GM19463 (cell line): ENCODE results near the gene CUL2.
"Not testable (repeated sequence)": the region's sequence is repeated elsewhere in the genome, so short reads cannot be mapped to it uniquely, and the experiment has no call there.

Source experiments
- ATAC-seq: cut with Tn5 transposase; IDR thresholded peaks from one replicate; pipeline ENCODE4 v1.9.1; 2021; ENCODE audit warnings: mild to moderate bottlenecking, moderate library complexity; ENCODE audit not compliant: unreplicated experiment

Gene CUL2

DNA sequence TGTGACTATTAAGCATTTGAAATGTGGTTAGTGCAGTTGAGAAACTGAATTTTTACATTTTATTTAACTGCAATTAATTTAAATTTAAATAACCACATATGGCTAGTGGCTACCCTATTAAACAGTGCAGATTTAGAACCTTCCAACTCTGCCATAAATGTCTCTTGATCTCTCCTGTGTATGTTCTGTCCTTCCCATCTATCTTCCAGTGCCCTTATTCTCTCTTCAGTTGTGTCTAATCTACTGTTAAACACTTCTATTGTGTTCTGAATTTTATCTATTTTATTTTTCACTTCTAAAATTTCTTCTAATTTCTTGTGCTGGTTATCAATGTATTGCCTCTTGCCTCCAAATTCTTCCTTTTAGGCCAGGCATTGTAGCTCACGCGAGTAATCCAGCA lies 105.0 kb downstream of the CUL2 start:
- ATAC-seq, result no peak

- no peak for ATAC-seq
These were observed 108.3 kb downstream of the CUL2 start for GRCh38 chr10:34981844-34982243.

GRCh38 chr10:34979938-34980337 lies 110.2 kb downstream of the CUL2 start:
- no peak for ATAC-seq

DNA sequence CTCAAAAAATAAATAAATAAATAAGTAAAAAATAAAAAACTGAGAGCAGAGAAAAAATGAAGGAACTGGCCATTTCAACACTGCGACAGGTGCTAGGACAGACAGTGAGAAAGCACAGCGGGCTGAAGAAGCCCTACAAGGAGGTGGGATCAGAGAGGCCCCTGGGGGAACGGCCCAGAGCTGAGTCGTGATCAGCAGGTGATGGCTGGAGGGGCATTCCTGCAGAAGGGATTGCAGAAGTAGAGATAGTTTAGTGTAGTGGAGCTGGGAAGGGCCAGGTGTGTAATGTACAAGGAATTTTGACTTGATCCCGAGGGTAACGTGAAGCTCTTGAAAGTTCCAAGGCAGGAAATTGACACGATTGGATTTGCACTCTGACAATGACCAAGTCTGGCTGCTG lies 112.1 kb downstream of the CUL2 start:
- ATAC-seq, result no peak

DNA sequence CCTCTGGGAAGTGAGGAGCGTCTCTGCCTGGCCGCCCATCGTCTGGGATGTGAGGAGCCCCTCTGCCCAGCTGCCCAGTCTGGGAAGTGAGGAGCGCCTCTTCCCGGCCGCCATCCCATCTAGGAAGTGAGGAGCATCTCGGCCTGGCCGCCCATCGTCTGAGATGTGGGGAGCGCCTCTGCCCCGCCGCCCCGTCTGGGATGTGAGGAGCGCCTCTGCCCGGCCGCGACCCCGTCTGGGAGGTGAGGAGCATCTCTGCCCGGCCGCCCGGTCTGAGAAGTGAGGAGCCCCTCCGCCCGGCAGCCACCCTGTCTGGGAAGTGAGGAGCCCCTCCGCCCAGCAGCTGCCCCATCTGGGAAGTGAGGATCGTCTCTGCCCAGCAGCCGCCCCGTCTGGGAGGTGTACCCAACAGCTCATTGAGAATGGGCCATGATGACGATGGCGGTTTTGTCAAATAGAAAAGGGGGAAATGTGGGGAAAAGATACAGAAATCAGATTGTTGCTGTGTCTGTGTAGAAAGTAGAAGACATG lies 113.7 kb downstream of the CUL2 start:
- not testable (repeated sequence) for ATAC-seq

GRCh38 chr10:34974364-34975065 lies 115.6 kb downstream of the CUL2 start:
- ATAC-seq, result not testable (repeated sequence)

GRCh38 chr10:34973757-34974156 lies 116.4 kb downstream of the CUL2 start:
- ATAC-seq, result not testable (repeated sequence)

DNA sequence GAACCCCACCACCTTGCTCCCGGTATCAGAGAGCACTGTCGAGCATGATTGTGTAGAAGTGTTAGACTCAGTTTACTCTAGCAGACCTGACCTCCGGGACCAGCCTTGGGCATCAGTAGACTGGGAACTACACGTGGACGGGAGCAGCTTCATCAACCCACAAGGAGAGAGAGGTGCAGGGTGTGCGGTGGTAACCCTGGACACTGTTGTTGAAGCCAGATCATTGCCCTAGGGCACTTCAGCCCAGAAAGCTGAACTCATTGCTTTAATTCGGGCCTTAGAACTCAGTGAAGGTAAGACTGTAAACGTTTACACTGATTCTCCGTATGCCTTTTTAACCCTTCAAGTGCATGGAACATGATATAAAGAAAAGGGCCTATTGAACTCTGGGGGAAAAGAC lies 117.0 kb downstream of the CUL2 start:
- ATAC-seq, result not testable (repeated sequence)

DNA sequence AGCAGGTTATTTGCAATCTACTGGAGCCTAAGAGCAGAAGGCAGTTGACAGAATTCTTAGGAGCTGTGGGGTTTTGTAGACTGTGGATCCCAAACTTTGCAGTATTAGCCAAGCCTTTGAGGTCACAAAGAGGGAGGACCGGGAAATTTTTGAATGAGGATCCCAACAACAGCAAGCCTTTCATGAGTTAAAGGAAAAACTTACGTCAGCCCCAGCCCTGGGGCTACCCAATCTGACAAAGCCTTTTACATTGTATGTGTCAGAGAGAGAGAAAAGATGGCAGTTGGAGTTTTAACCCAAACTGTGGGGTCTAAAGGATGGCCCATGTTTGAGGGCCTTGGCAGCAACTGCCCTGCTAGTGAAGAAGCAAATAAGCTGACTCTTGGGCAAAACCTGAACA lies 117.5 kb downstream of the CUL2 start:
- not testable (repeated sequence) for ATAC-seq

- ATAC-seq, result not testable (repeated sequence)
These were observed 118.4 kb downstream of the CUL2 start for GRCh38 chr10:34971606-34972334.

DNA sequence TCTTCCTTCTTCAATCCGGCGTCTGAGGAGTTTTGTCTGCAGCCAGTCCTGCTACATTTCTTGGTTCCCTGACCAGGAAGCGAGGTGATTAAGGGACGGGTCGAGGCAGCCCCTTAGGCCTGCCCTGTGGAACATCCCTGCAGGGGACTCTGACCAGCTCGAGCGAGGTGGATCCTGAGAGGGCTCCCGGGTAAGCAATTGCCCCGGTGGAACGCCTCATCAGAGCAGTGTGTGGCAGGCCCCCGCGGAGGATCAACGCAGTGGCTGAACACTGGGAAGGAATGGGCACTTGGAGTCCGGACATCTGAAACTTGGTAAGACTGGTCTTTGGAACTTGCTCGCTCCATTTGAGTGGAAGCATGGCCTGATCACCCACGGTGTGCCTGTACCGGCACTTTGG lies 121.0 kb downstream of the CUL2 start:
- ATAC-seq, result no peak

DNA sequence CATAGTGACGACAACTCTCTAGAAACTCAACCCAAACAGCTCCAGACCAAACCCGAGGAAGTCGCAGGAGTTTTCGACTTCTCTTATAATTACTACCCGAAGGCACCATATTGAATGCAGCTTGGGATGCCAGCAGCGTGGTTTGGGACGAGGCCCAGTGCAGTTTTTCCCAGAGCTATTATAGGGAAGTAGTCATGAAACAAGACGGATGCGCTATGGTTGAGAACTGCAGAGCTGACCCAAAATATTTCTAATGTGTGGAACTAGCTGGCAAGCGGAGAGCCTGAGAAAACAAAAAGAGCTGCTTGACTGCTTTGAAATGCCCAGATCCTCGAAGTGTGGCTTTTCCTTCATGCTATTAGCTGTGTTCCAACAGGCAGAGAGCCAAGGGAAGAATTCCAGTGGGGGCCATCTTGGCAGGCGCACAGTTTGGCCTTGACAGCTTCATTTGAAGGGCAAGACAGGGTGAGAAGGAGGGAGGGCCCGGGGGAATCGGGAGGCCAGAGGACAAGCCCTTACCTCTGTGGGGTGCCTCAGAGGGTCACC lies 122.7 kb downstream of the CUL2 start:
- ATAC-seq, result no peak

DNA sequence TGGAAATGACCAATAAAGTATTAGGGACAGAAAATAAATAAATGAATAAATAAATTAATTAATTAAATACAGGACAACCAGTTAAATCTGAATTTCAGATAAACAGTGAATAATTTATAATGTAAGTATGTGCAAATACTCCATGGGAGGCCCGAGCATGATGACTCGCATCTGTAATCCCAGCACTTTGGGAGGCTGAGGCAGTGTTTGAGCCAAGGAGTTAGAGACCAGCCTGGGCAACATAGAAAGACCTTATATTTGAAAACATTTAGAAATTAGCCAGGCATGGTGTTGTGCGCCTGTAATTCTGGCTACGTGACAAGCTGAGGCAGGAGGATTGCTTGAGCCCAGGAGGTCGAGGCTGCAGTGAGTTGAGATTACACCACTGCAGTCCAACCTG lies 123.7 kb downstream of the CUL2 start:
- ATAC-seq, result no peak

GRCh38 chr10:34966040-34966439 lies 124.1 kb downstream of the CUL2 start:
- no peak for ATAC-seq

- no peak for ATAC-seq
These were observed 125.9 kb downstream of the CUL2 start for GRCh38 chr10:34964166-34964800.

GRCh38 chr10:34962866-34963265 lies 127.3 kb downstream of the CUL2 start:
- no peak for ATAC-seq

- no peak for ATAC-seq
These were observed 129.2 kb downstream of the CUL2 start for GRCh38 chr10:34960983-34961382.

DNA sequence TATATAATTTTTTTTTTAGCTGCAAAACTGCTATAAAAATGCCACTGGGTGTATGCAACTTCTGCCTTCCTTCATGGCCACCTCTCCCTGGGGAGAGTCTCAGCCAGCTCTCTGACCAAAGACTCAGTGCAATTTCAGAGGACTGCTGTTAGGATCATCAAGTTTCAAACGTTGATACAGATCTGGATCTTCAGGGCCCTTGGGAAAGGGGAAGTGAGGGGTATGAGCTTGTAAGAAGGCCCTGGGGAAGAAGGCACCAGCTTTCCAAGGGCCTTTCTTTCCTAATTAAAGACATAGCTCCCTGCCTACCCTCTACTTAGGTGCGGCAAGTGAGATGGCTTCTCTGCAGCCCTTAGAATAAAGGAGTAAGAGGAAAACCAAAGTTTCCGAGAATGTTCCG lies 130.4 kb downstream of the CUL2 start:
- no peak for ATAC-seq

DNA sequence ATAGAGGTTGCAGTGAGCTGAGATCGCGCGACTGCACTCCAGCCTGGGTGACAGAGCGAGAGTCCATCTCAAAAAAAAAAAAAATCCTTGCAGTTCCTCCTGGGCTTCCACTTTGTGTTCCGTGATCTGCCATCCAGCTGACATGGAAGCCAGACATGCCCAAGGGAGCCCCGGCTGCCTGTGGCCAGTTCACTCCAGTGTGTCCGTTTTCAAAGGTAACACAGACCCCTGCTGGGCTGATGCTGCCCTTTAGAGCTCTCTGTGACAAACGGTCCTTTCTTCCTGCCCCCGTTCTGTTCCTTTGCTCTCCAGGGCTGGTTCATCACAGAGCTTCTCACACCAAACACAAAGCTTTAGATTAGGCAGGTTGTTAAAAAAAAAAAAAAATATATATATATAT lies 130.8 kb downstream of the CUL2 start:
- ATAC-seq, result no peak
